HepG2 (cell line): ENCODE measurements around the gene HCK. TPM values are rescaled to one million over a fixed set of nuclear protein-coding genes. Genes with fewer than 3 reads are reported as not detected.

Source experiments
- AFF4 ChIP-seq: sonication (generic); formaldehyde crosslinking; IDR thresholded peaks from 2 replicates; pipeline ENCODE4 v1.4.0; 2020; ENCODE audit warnings: missing genetic modification reagents
- AGO2 ChIP-seq: fragments of 200-400 bp; formaldehyde crosslinking; optimal IDR thresholded peaks from 2 replicates; pipeline ENCODE3; 2017; ENCODE audit warnings: mild to moderate bottlenecking, low read depth, low read length, moderate library complexity
- CEBPG ChIP-seq: IDR thresholded peaks from 2 replicates; pipeline ENCODE4 v1.6.1; 2016
- CHD4 ChIP-seq: fragments of 200-600 bp; sonication (generic); IDR thresholded peaks from 2 replicates; pipeline ENCODE4 v1.7.0; 2017; ENCODE audit warnings: mild to moderate bottlenecking, low read length, borderline replicate concordance
- CREB3 ChIP-seq: sonication (generic); formaldehyde crosslinking; IDR thresholded peaks from 2 replicates; pipeline ENCODE4 v1.5.0; 2020; ENCODE audit warnings: missing genetic modification reagents
- DNMT3B ChIP-seq: conservative IDR thresholded peaks from 2 replicates; pipeline ENCODE4 v1.6.1; 2016; ENCODE audit warnings: missing biosample characterization, control low read depth
- HNF1B ChIP-seq: sonication (generic); formaldehyde crosslinking; IDR thresholded peaks from 2 replicates; pipeline ENCODE4 v1.5.1; 2020; ENCODE audit warnings: mild to moderate bottlenecking, moderate library complexity, missing genetic modification reagents
- IKZF4 ChIP-seq: sonication (generic); formaldehyde crosslinking; IDR thresholded peaks from 2 replicates; pipeline ENCODE4 v1.5.1; 2020; ENCODE audit warnings: borderline replicate concordance, mild to moderate bottlenecking, low read depth, missing genetic modification reagents; ENCODE audit errors: not compliant biosample characterization
- KDM2A ChIP-seq: sonication (generic); formaldehyde crosslinking; IDR thresholded peaks from 2 replicates; pipeline ENCODE4 v1.4.0; 2020; ENCODE audit warnings: low read depth, missing genetic modification reagents, borderline replicate concordance
- NFE2L2 ChIP-seq: fragments of 150-350 bp; IDR thresholded peaks from 2 replicates; pipeline ENCODE4 v1.6.1; 2014; ENCODE audit warnings: low read length
- PBX2 ChIP-seq: IDR thresholded peaks from 2 replicates; pipeline ENCODE4 v1.6.1; 2016; ENCODE audit warnings: control low read depth
- RARA ChIP-seq: IDR thresholded peaks from 2 replicates; pipeline ENCODE4 v1.6.1; 2016; ENCODE audit warnings: missing genetic modification reagents, missing compliant biosample characterization
- RNF219 ChIP-seq: sonication (generic); formaldehyde crosslinking; IDR thresholded peaks from 2 replicates; pipeline ENCODE4 v1.5.0; 2020; ENCODE audit warnings: mild to moderate bottlenecking, missing genetic modification reagents
- ZBTB38 ChIP-seq: sonication (generic); formaldehyde crosslinking; IDR thresholded peaks from 2 replicates; pipeline ENCODE4 v1.5.1; 2020; ENCODE audit warnings: mild to moderate bottlenecking, missing genetic modification reagents
- ZBTB7B ChIP-seq: sonication (generic); formaldehyde crosslinking; IDR thresholded peaks from 2 replicates; pipeline ENCODE4 v1.4.0; 2020; ENCODE audit warnings: missing genetic modification reagents
- ZNF12 ChIP-seq: sonication (generic); formaldehyde crosslinking; IDR thresholded peaks from 2 replicates; pipeline ENCODE4 v1.5.0; 2020; ENCODE audit warnings: missing genetic modification reagents
- ZNF124 ChIP-seq: sonication (generic); formaldehyde crosslinking; IDR thresholded peaks from 2 replicates; pipeline ENCODE4 v1.4.0; 2020; ENCODE audit warnings: missing genetic modification reagents
- ZNF232 ChIP-seq: sonication (generic); formaldehyde crosslinking; IDR thresholded peaks from 2 replicates; pipeline ENCODE4 v1.4.0; 2020; ENCODE audit warnings: missing genetic modification reagents, borderline replicate concordance
- polyA plus RNA-seq, 8 experiments: library from polyadenylated mRNA; depleted of rRNA in 3 of 8; stranded (reverse) in 7 of 8; unstranded in 1 of 8; fragments of >200 nt; fragmentation: Illumina TruSeq in 4 of 8; extraction: Trizol in 4 of 8; gene quantifications; 2 replicates each; pipeline versions ENCODE4 v1.2.1 to v1.2.3, GENCODE V29; 2011 to 2016; ENCODE audit warnings: low read depth in 4 of 8, missing spikeins in 1 of 8, mixed read lengths in 1 of 8; ENCODE audit not compliant: insufficient read depth in 1 of 8
- total RNA-seq, 5 experiments: library from RNA; depleted of rRNA; stranded (reverse); fragments of >200 nt; fragmentation: Illumina TruSeq; extraction: Trizol; gene quantifications; 2 replicates each; pipeline ENCODE4 v1.2.3, GENCODE V29; 2016; ENCODE audit warnings: low read depth in 1 of 5

The HCK gene
- total and polyA plus RNA-seq, 2 of the 13 experiments (the other 11 are each of a cell fraction or from before 2014, with no cell fraction given): 0.04 TPM; not detected in 1

GRCh38 chr20:32028647-32029372 is 23.2 kb upstream of the HCK start (continued):
- TF ChIP-seq AFF4 (0 out of 2 replicates have a peak, but pooled peaks have one; percentile 69), ZNF232 (CRISPR knock-in tag) (0 out of 2 replicates have a peak, but pooled peaks have one; percentile 67), AGO2 (no peak), NFE2L2 (no peak; the same call in 1 of the 2 replicates), RARA (CRISPR knock-in tag) (peak; percentile 69; the same call in 1 of the 2 replicates), CEBPG (CRISPR knock-in tag) (peak; percentile 51; the same call in 1 of the 2 replicates), DNMT3B (CRISPR knock-in tag) (no peak), CREB3 (CRISPR knock-in tag) (no peak), RNF219 (CRISPR knock-in tag) (no peak), KDM2A (peak; percentile 58; the same call in 1 of the 2 replicates), ZNF12 (no peak), IKZF4 (no peak), CHD4 (no peak), ZNF124 (CRISPR knock-in tag) (peak; percentile 61; the same call in 1 of the 2 replicates), HNF1B (CRISPR knock-in tag) (peak; percentile 70; the same call in 1 of the 2 replicates), PBX2 (CRISPR knock-in tag) (no peak), ZBTB7B (CRISPR knock-in tag) (no peak), ZBTB38 (CRISPR knock-in tag) (peak; percentile 71; the same call in 1 of the 2 replicates)
